ENCODE data around the gene TLX1. TPM values are rescaled to one million over a fixed set of nuclear protein-coding genes. Genes with fewer than 3 reads are reported as not detected.
A peak's percentile ranks its signal among the peaks of the same experiment; 100 is the strongest.

TLX1 gene
- total and polyA plus RNA-seq, 2 experiments from 2014 or later: 0.68 TPM; not detected in 1

DNA sequence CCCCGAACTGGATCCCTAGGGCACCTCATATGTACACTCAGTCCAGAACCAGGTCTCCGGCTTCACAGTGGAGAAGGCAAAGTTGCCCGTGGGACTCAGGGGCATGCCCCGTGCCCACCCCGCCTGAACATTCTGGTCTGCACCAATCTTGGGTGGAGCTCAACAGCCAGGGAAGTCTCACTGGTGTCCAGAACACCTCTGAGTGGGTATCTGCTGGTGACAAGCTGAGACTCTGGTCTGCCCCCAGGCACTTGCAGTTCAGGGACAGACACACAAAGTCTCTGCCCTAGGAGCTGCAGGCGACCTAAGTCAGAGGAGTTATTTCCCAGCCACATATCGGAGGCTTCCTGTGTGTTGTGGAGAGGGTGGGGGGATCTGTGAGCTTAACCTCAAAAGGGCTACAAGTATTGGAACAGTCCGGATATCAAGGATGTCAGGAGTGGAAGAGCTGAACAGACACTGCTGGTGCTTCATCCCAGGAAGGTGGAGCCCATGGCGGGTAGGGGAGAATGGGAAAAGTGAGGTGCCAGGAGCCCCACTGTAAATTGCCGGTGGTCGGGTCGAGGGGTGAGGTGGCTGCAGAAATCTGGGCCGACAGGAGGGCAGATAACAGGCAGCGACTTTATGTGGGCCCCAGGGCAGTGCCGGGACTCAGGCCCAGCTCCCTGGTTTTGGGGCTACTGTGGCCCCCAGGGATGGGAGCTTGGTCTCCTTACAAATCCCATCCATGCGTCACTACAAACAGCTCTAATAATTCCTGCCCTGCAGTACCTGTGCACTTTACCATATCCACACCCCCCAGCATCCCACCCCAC, 8.6 kb upstream of the TLX1 start:
- peaks cover 14% of the 10 kb centered on the region for H3K4me1 ChIP-seq (ENCODE audit: insufficient read depth)
- no peaks in the 10 kb centered on the region for H3K36me3 ChIP-seq (replicated peaks; ENCODE audit: insufficient read depth, low read depth)
- no peaks in the 10 kb centered on the region for H3K79me2 ChIP-seq
- peak overlapping the region; percentile 77 for H3K4me2 ChIP-seq
- H3K4me3 ChIP-seq: no peak overlapping the region
- TF ChIP-seq, protein P1, sequence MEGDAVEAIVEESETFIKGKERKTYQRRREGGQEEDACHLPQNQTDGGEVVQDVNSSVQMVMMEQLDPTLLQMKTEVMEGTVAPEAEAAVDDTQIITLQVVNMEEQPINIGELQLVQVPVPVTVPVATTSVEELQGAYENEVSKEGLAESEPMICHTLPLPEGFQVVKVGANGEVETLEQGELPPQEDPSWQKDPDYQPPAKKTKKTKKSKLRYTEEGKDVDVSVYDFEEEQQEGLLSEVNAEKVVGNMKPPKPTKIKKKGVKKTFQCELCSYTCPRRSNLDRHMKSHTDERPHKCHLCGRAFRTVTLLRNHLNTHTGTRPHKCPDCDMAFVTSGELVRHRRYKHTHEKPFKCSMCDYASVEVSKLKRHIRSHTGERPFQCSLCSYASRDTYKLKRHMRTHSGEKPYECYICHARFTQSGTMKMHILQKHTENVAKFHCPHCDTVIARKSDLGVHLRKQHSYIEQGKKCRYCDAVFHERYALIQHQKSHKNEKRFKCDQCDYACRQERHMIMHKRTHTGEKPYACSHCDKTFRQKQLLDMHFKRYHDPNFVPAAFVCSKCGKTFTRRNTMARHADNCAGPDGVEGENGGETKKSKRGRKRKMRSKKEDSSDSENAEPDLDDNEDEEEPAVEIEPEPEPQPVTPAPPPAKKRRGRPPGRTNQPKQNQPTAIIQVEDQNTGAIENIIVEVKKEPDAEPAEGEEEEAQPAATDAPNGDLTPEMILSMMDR (IDR thresholded peaks at IDR 0.05; ENCODE audit: poor library complexity): no peak
- TF ChIP-seq EZH2phosphoT487 (IDR thresholded peaks at IDR 0.05; ENCODE audit: low read depth, severe bottlenecking, unreplicated experiment): no peak
- no peak for TF ChIP-seq EZH2 (IDR thresholded peaks at IDR 0.05; ENCODE audit: borderline replicate concordance)
- WGBS (ENCODE audit: low lambda C conversion rate, missing lambda C conversion rate): 72% methylated on average over 16 of the region's 16 CpGs
- no peaks in the 10 kb centered on the region for H3K9me3 ChIP-seq (ENCODE audit: low read depth)
- peaks cover 89% of the 10 kb centered on the region for H3K27me3 ChIP-seq
- H3K27ac ChIP-seq: no peak overlapping the region
- H2AFZ ChIP-seq: no peak overlapping the region
- no peak for DNase-seq (ENCODE audit: low spot score)
- no peaks in the 10 kb centered on the region for H4K20me1 ChIP-seq (ENCODE audit: insufficient read depth, poor library complexity, severe bottlenecking)
- H3K9me2 ChIP-seq (replicated peaks; ENCODE audit: insufficient read depth): no peaks in the 10 kb centered on the region

DNA sequence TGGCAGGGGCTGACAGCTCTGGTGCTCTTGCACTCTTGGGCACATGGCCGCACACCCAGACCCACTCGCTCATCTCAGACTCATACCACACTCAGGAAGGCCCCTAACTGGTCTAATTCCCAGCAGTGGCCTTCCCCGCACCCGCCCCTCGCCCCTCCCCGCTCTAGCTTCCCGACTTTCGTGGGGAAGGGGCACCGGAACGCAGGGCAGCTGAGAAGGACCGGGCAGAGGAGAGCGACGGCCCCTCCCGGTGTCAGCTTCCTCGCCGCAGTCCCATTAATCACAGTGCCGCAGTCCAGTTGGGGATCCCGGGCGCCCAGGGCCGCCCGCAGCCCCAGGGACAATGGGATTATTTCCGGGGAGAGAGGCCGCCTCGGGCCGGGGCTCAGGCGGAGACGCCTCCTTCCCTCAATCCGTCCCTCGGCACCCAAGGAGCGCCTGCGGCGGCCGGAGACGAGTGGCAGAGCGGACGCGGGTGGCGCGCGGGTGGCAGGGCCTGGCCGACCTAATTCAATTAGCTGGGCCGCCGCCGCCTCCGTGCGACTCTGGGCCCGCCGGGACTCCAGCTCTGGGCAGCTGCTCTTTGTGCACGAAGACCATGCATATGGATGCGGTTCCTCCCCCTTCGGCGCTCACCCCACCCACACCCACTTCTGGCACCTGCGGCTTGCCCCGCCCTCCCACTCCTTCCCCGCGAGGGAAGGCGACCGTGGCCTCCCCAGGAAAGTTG, 7.8 kb upstream of the TLX1 start:
- no peak for DNase-seq (ENCODE audit: low spot score)
- Histone ChIP-seq H3K36me3 (replicated peaks; ENCODE audit: insufficient read depth, low read depth) (no peaks in the 10 kb centered on the region), H3K4me3 (no peak overlapping the region), H3K4me2 (peak overlapping the region; percentile 77), H4K20me1 (ENCODE audit: insufficient read depth, poor library complexity, severe bottlenecking) (no peaks in the 10 kb centered on the region), H3K27me3 (peaks cover 92% of the 10 kb centered on the region), H2AFZ (no peak overlapping the region), H3K9me2 (replicated peaks; ENCODE audit: insufficient read depth) (no peaks in the 10 kb centered on the region), H3K9me3 (ENCODE audit: low read depth) (no peaks in the 10 kb centered on the region), H3K79me2 (no peaks in the 10 kb centered on the region), H3K27ac (no peak overlapping the region), H3K4me1 (ENCODE audit: insufficient read depth) (peaks cover 14% of the 10 kb centered on the region)
- WGBS (ENCODE audit: low lambda C conversion rate, missing lambda C conversion rate): 3% methylated on average over 54 of the region's 58 CpGs
- TF ChIP-seq EZH2phosphoT487 (IDR thresholded peaks at IDR 0.05; ENCODE audit: low read depth, severe bottlenecking, unreplicated experiment): no peak
- TF ChIP-seq, protein P1 (IDR thresholded peaks at IDR 0.05; ENCODE audit: poor library complexity): no peak
- TF ChIP-seq EZH2 (IDR thresholded peaks at IDR 0.05; ENCODE audit: borderline replicate concordance): peak; percentile 86

DNA sequence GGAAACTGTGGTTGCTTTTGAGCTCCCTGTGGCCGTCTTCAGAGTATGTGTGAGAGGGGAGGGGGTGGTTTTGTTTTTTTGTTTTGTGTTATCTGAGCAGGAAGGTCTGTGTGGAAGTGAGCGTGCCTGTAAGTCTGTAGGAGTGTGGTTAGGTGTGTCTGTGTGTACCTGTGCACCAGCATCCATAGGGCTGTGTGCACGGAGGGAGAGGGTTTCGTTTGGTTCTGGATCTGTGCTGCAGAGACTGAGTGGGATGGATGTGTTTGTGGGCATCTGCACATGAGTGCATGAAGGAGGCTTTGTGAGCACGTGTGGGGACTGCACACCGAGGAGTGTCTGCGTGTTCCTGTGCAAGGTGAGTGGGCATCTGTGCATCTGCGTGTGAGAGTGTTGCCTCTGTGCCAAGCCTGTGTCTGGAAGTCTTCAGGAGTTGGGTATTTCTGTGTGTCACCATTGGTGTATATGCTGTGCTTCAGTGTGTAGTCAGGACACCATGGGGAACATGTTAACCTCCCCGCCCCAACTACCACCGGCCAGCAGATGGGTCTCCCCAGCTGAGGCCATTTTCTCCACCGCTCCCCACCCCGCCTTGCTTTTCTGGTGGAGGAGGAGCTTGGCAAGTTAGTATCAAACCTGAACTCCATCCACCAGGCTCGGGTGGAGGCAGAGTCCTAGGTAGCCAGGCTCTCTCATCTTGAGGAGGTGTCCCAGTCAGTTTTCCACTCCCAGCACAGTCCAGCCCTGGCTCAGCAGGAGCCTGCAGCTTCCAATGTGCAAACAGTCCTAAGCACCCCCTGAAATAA, 7.1 kb upstream of the TLX1 start:
- TF ChIP-seq, protein P1 (IDR thresholded peaks at IDR 0.05; ENCODE audit: poor library complexity): no peak
- TF ChIP-seq EZH2 (IDR thresholded peaks at IDR 0.05; ENCODE audit: borderline replicate concordance): no peak
- no peak for TF ChIP-seq EZH2phosphoT487 (IDR thresholded peaks at IDR 0.05; ENCODE audit: low read depth, severe bottlenecking, unreplicated experiment)
- WGBS (ENCODE audit: low lambda C conversion rate, missing lambda C conversion rate): 21% methylated on average over 13 of the region's 13 CpGs
- Histone ChIP-seq H3K27ac (no peak overlapping the region), H3K9me2 (replicated peaks; ENCODE audit: insufficient read depth) (no peaks in the 10 kb centered on the region), H3K27me3 (peaks cover 100% of the 10 kb centered on the region), H3K4me2 (peak overlapping the region; percentile 77), H3K9me3 (ENCODE audit: low read depth) (no peaks in the 10 kb centered on the region), H3K79me2 (no peaks in the 10 kb centered on the region), H2AFZ (no peak overlapping the region), H3K4me3 (no peak overlapping the region), H3K4me1 (ENCODE audit: insufficient read depth) (peaks cover 14% of the 10 kb centered on the region), H4K20me1 (ENCODE audit: insufficient read depth, poor library complexity, severe bottlenecking) (no peaks in the 10 kb centered on the region), H3K36me3 (replicated peaks; ENCODE audit: insufficient read depth, low read depth) (no peaks in the 10 kb centered on the region)
- no peak for DNase-seq (ENCODE audit: low spot score)
